ENCODE results near the gene RFX7.

DNA sequence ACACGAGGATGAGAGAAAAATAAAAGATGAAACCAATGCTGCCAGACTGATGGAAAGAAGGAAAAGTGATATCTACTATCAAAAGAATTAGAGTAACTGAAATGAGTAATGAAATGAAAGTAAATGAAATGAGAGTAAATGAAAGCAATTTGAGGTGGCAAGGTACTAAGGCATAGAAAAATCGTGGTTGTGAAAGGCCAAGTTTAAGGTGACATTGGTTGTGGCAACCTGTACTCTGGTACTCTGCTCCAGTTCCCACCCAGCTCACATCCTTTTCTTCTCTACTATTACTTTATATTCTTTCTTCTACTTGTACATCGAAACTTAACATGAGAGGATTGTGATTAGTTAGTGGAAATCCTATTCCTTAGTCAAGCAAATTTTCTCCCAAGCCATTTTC, 10.1 kb downstream of the RFX7 start:
- TF ChIP-seq, protein P1, sequence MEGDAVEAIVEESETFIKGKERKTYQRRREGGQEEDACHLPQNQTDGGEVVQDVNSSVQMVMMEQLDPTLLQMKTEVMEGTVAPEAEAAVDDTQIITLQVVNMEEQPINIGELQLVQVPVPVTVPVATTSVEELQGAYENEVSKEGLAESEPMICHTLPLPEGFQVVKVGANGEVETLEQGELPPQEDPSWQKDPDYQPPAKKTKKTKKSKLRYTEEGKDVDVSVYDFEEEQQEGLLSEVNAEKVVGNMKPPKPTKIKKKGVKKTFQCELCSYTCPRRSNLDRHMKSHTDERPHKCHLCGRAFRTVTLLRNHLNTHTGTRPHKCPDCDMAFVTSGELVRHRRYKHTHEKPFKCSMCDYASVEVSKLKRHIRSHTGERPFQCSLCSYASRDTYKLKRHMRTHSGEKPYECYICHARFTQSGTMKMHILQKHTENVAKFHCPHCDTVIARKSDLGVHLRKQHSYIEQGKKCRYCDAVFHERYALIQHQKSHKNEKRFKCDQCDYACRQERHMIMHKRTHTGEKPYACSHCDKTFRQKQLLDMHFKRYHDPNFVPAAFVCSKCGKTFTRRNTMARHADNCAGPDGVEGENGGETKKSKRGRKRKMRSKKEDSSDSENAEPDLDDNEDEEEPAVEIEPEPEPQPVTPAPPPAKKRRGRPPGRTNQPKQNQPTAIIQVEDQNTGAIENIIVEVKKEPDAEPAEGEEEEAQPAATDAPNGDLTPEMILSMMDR (IDR thresholded peaks at IDR 0.05), result no peak
- TF ChIP-seq POLR2A (IDR thresholded peaks at IDR 0.05), result no peak

All from Peyer's patch (tissue), 4 donors.